Lung (tissue), 13 donors: ENCODE results near the gene AMIGO3. TPM values are rescaled to one million over a fixed set of nuclear protein-coding genes. Genes with fewer than 3 reads are reported as not detected.

ENCODE experiments used
- ATAC-seq: fragments of 200-7000 bp; cut with Tn5 transposase; one replicate; pipeline ENCODE4 v1.9.1; 2020; ENCODE audit warnings: moderate number of reproducible peaks; ENCODE audit not compliant: insufficient read depth, low FRiP score
- DNase-seq, 3 donors: peaks; one replicate each; pipeline ENCODE4 v3.0.0-alpha.2; 2013 to 2017
- H3K27ac ChIP-seq, 2 donors: one replicate each; pipeline ENCODE4 v1.5.1; 2013; ENCODE audit warnings: mild to moderate bottlenecking in 2 of 2, moderate library complexity in 2 of 2, control low read depth in 1 of 2, inconsistent platforms in 1 of 2, low read depth in 1 of 2, low read length in 1 of 2
- H3K27me3 ChIP-seq, 3 donors: one replicate each; pipeline ENCODE4 v1.5.1; 2013; ENCODE audit warnings: low read length in 2 of 3; ENCODE audit not compliant: control insufficient read depth in 3 of 3, insufficient read depth in 3 of 3
- H3K36me3 ChIP-seq, 4 donors: one replicate each; pipeline ENCODE4 v1.5.1; 2013; ENCODE audit warnings: low read length in 4 of 4, mild to moderate bottlenecking in 1 of 4, moderate library complexity in 1 of 4; ENCODE audit not compliant: control insufficient read depth in 4 of 4, insufficient read depth in 4 of 4
- H3K4me1 ChIP-seq, 5 donors: one replicate each; pipeline ENCODE4 v1.5.1; 2013; ENCODE audit warnings: low read length in 5 of 5, mild to moderate bottlenecking in 2 of 5, moderate library complexity in 1 of 5; ENCODE audit not compliant: control insufficient read depth in 5 of 5, insufficient read depth in 5 of 5
- H3K4me3 ChIP-seq: one replicate; pipeline ENCODE4 v1.5.1; 2013; ENCODE audit warnings: mild to moderate bottlenecking, control low read depth, moderate library complexity
- H3K9ac ChIP-seq, 2 donors: one replicate each; pipeline ENCODE4 v1.5.1; 2013; ENCODE audit warnings: low read length in 2 of 2, control low read depth in 1 of 2; ENCODE audit not compliant: insufficient read depth in 1 of 2
- H3K9me3 ChIP-seq, 4 donors: one replicate each; pipeline ENCODE4 v1.5.1; 2013; ENCODE audit warnings: low read length in 3 of 4, mild to moderate bottlenecking in 1 of 4, moderate library complexity in 1 of 4; ENCODE audit not compliant: control insufficient read depth in 4 of 4, insufficient read depth in 3 of 4
- WGBS, 2 donors: extraction: QIAGEN DNeasy Blood & Tissue Kit; methylation state at CpG; one replicate each; pipeline ENCODE4 v1.1.7; 2013; 5-methylcytosine and 5-hydroxymethylcytosine counted together
- polyA plus RNA-seq, 2 donors: library from polyadenylated mRNA; stranded (reverse); fragments of 200-250 nt; gene quantifications; one replicate each; pipeline ENCODE4 v1.2.1, GENCODE V29; 2013
- small RNA-seq: library from RNA; depleted of rRNA; stranded (forward); fragments of <200 nt; gene quantifications from one replicate; pipeline ENCODE3, GENCODE V24; 2014; ENCODE audit warnings: low replicate concordance
- total RNA-seq, 2 donors: library from RNA; depleted of rRNA in 1 of 2; stranded (reverse); fragments of >200 nt in 1 of 2; gene quantifications; one replicate each; pipeline ENCODE4 v1.2.1, GENCODE V29; 2014 to 2021
- TF ChIP-seq, protein P1 (sequence below): IDR thresholded peaks from 2 replicates; pipeline ENCODE4 v1.5.1; 2012; ENCODE audit warnings: mild to moderate bottlenecking; ENCODE audit errors: control extremely low read depth, extremely low read depth
- donor health status: control.
- donor health status: control.
- donor health status: Bipolar disorder and iron deficiency.
- donor health status: healthy.
- donor health status: DM: yes; HTN: yes; CAD: no.

Gene AMIGO3
- total and polyA plus RNA-seq, 4 donors = 0.25 to 0.63 (median 0.51) TPM; not detected in 1

DNA sequence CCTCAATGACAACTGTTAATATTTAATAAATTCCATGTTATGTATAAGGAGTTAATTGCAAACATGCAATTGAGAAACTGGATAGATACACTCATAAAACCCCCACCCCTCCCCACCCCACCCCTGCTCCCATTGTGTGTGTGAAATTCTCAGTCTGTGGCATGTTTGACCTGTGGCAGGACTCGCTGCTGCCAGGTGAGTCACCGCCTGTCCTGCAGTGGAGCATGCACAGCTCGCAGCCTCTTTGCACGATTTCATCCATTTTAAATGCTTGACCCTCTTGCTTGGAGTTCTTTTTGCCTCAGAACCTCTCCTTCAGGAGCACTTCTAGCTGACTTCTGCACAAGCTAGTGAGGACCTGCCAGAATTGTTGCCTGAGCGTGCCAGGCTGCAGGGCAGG lies 50.6 kb downstream of the AMIGO3 start:
- peaks cover 0 to 5% (median 0%) of the 10 kb centered on the region in 5 donors for H3K4me1 ChIP-seq
- H3K4me3 ChIP-seq = no peak overlapping the region
- H3K27ac ChIP-seq = no peak overlapping the region
- TF ChIP-seq, protein P1, sequence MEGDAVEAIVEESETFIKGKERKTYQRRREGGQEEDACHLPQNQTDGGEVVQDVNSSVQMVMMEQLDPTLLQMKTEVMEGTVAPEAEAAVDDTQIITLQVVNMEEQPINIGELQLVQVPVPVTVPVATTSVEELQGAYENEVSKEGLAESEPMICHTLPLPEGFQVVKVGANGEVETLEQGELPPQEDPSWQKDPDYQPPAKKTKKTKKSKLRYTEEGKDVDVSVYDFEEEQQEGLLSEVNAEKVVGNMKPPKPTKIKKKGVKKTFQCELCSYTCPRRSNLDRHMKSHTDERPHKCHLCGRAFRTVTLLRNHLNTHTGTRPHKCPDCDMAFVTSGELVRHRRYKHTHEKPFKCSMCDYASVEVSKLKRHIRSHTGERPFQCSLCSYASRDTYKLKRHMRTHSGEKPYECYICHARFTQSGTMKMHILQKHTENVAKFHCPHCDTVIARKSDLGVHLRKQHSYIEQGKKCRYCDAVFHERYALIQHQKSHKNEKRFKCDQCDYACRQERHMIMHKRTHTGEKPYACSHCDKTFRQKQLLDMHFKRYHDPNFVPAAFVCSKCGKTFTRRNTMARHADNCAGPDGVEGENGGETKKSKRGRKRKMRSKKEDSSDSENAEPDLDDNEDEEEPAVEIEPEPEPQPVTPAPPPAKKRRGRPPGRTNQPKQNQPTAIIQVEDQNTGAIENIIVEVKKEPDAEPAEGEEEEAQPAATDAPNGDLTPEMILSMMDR = no peak
- DNase-seq (no peak), ATAC-seq (no peak)
- 58 to 82% methylated on average over 5 of the region's 5 CpGs for WGBS, 2 donors
- no peaks in the 10 kb centered on the region for H3K27me3 ChIP-seq
- H3K9ac ChIP-seq = no peak overlapping the region
- no peaks in the 10 kb centered on the region for H3K36me3 ChIP-seq
- H3K9me3 ChIP-seq = no peaks in the 10 kb centered on the region

DNA sequence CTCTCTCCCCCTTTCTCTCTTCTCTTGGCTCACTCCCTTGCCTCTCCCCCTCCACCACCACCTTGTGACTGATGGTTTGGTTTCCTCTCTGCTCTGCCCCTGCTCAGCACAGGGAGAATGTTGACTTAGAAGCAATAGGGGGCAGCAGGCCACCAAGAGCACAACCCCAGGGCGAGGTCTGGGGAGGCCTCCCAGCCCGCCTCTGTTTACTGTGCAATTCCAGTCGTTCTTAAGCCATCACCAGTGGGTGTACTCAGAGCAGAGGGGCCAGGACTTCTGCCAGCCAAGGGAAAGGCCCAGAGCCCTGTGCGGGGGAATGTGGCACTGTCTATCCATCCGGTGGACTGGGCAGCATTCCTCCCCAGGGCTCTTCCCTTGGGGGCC lies 51.1 kb downstream of the AMIGO3 start:
- ATAC-seq (no peak), DNase-seq (no peak)
- Histone ChIP-seq H3K9me3 (no peaks in the 10 kb centered on the region), H3K27ac (no peak overlapping the region), H3K9ac (no peak overlapping the region), H3K4me3 (no peak overlapping the region), H3K4me1 (peaks cover 0 to 4% (median 0%) of the 10 kb centered on the region in 5 donors), H3K27me3 (no peaks in the 10 kb centered on the region), H3K36me3 (no peaks in the 10 kb centered on the region)
- 40% methylated on average over 5 of the region's 5 CpGs for WGBS, 2 donors
- TF ChIP-seq, protein P1 = no peak

DNA sequence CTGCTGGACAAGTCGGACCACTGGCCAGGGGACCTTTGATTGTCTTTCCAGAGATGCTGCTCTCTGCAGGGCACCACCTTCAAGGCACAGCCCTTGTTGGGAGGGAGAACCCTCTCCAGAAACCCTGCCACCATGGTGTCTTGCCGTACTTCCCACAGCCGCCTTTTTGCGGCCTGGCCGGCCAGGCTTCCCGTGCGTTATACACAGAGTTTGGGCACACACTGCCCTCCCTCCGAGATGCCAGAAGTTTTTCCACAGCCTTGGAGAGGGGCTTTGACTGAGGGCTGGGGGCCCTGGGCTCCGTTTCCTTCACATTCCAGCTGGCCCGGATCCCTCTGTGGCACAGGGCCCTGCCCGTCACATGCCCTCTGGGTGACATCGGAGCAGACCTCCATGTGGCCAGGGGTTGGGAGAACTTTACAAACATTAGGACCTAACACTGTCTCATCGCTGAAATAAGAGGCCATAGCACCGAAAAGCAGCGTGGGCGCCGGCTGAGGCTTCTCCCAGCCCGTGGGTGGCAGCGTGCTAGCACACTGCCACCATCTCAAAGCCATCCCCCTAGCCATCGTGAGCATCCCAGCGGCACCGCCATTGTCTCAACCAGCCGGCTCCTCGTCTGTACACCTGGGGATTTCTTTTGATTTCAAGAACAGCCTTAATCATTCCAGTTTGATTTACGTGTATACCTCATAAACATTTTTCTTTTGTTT lies 51.6 kb downstream of the AMIGO3 start:
- WGBS, 2 donors = 83% methylated on average over 25 of the region's 25 CpGs
- no peak overlapping the region for H3K9ac ChIP-seq
- no peaks in the 10 kb centered on the region for H3K27me3 ChIP-seq
- H3K4me1 ChIP-seq = no peaks in the 10 kb centered on the region
- no peaks in the 10 kb centered on the region for H3K36me3 ChIP-seq
- ATAC-seq (no peak), DNase-seq (no peak)
- H3K9me3 ChIP-seq = no peaks in the 10 kb centered on the region
- H3K4me3 ChIP-seq = no peak overlapping the region
- TF ChIP-seq, protein P1 = no peak
- H3K27ac ChIP-seq = no peak overlapping the region

Small RNA genes within 50 kb of the gene (small RNA-seq; reads per million reads assigned to genes)
- gene AMIGO3 (not detected), gene COX6CP14 (not detected)

Other genes with a start within 250 kb of the AMIGO3 start
- 100 to 1,000 TPM in 1 of 2 donors, 10 to 100 TPM in 1; 40.4 to 100 TPM for gene DAG1, start 249.4 kb downstream of the AMIGO3 start, total RNA-seq
- 10 to 100 TPM; 18.2 to 35.6 TPM for gene DAG1, start 249.4 kb downstream of the AMIGO3 start, polyA plus RNA-seq
- under 1 TPM; 0.68 to 0.71 TPM for gene BSN, start 165.2 kb downstream of the AMIGO3 start, total RNA-seq
- under 1 TPM; 0.09 to 0.26 TPM for gene BSN, start 165.2 kb downstream of the AMIGO3 start, polyA plus RNA-seq
- 100 to 1,000 TPM in 1 of 2 donors, 10 to 100 TPM in 1; 58.4 to 119 TPM for gene APEH, start 45.3 kb downstream of the AMIGO3 start, total RNA-seq
- gene APEH, start 45.3 kb downstream of the AMIGO3 start, polyA plus RNA-seq = 10 to 100 TPM; 25.2 to 80.0 TPM
- 10 to 100 TPM; 13.3 to 21.1 TPM for gene MST1, start 30.2 kb downstream of the AMIGO3 start, total RNA-seq
- gene MST1, start 30.2 kb downstream of the AMIGO3 start, polyA plus RNA-seq = 10 to 100 TPM in 1 of 2 donors, 1 to 10 TPM in 1; 8.3 to 27.0 TPM
- gene RNF123, start 30.1 kb downstream of the AMIGO3 start, total RNA-seq = 10 to 100 TPM; 23.5 to 45.0 TPM
- 10 to 100 TPM; 22.2 to 22.6 TPM for gene RNF123, start 30.1 kb downstream of the AMIGO3 start, polyA plus RNA-seq
- gene GMPPB, start 4.3 kb upstream of the AMIGO3 start, total RNA-seq = 10 to 100 TPM; 10.8 to 81.2 TPM
- 10 to 100 TPM; 27.5 to 64.8 TPM for gene GMPPB, start 4.3 kb upstream of the AMIGO3 start, polyA plus RNA-seq
- 10 to 100 TPM; 38.7 to 54.9 TPM for gene IP6K1, start 66.9 kb upstream of the AMIGO3 start, total RNA-seq
- 10 to 100 TPM; 16.1 to 26.3 TPM for gene IP6K1, start 66.9 kb upstream of the AMIGO3 start, polyA plus RNA-seq
- 10 to 100 TPM in 1 of 2 donors, 1 to 10 TPM in 1; 7.8 to 27.0 TPM for gene CDHR4, start 80.2 kb upstream of the AMIGO3 start, total RNA-seq
- gene CDHR4, start 80.2 kb upstream of the AMIGO3 start, polyA plus RNA-seq = 1 to 10 TPM; 6.3 to 9.8 TPM
- gene INKA1, start 83.6 kb upstream of the AMIGO3 start, total RNA-seq = 1 to 10 TPM; 6.1 to 7.1 TPM
- 10 to 100 TPM in 1 of 2 donors, 1 to 10 TPM in 1; 6.8 to 10.8 TPM for gene INKA1, start 83.6 kb upstream of the AMIGO3 start, polyA plus RNA-seq
- 100 to 1,000 TPM in 1 of 2 donors, 10 to 100 TPM in 1; 79.4 to 112 TPM for gene UBA7, start 94.3 kb upstream of the AMIGO3 start, total RNA-seq
- 10 to 100 TPM; 53.0 to 72.4 TPM for gene UBA7, start 94.3 kb upstream of the AMIGO3 start, polyA plus RNA-seq
- 1 to 10 TPM; 2.7 to 3.2 TPM for gene TRAIP, start 136.9 kb upstream of the AMIGO3 start, total RNA-seq
- 1 to 10 TPM; 1.8 to 2.1 TPM for gene TRAIP, start 136.9 kb upstream of the AMIGO3 start, polyA plus RNA-seq
- under 1 TPM in 1 of 2 donors, not detected in 1; 0.34 TPM for gene CAMKV, start 150.2 kb upstream of the AMIGO3 start, total RNA-seq
- gene CAMKV, start 150.2 kb upstream of the AMIGO3 start, polyA plus RNA-seq = not detected
- 10 to 100 TPM in 1 of 2 donors, 1 to 10 TPM in 1; 5.6 to 54.8 TPM for gene MST1R, start 184.2 kb upstream of the AMIGO3 start, total RNA-seq
- gene MST1R, start 184.2 kb upstream of the AMIGO3 start, polyA plus RNA-seq = 10 to 100 TPM; 18.6 to 38.8 TPM
- gene MON1A, start 210.1 kb upstream of the AMIGO3 start, total RNA-seq = 10 to 100 TPM in 1 of 2 donors, 1 to 10 TPM in 1; 7.0 to 12.3 TPM
- 10 to 100 TPM in 1 of 2 donors, 1 to 10 TPM in 1; 8.5 to 10.3 TPM for gene MON1A, start 210.1 kb upstream of the AMIGO3 start, polyA plus RNA-seq
- gene RBM6, start 220.5 kb upstream of the AMIGO3 start, total RNA-seq = 100 to 1,000 TPM in 1 of 2 donors, 10 to 100 TPM in 1; 70.4 to 126 TPM
- 10 to 100 TPM; 42.1 to 88.9 TPM for gene RBM6, start 220.5 kb upstream of the AMIGO3 start, polyA plus RNA-seq